WTC11 (cell line): Measurements from ENCODE around the gene TDRD1. TPM values are rescaled to one million over a fixed set of nuclear protein-coding genes. Genes with fewer than 3 reads are reported as not detected.

Experiments used
- ATAC-seq: fragments of 200-7000 bp; cut with Tn5 transposase; 2 replicates; pipeline ENCODE4 v1.10.0; 2021; ENCODE audit warnings: mild to moderate bottlenecking, moderate library complexity
- CTCF ChIA-PET: fragments of 300-600 bp; sonication (Branson Sonifier 250); formaldehyde crosslinking; loops from one replicate; lab custom pipeline; 2021; ENCODE audit warnings: antibody characterized with exemption; lab: Charles Lee
- POLR2A ChIA-PET: fragments of 350-600 bp; sonication (Branson Sonifier 250); formaldehyde crosslinking; loops from one replicate; lab custom pipeline; 2021; ENCODE audit warnings: antibody characterized with exemption; lab: Charles Lee
- DNase-seq: peaks from one replicate; pipeline ENCODE4 v3.0.0; 2021; ENCODE audit warnings: low spot score
- H3K27ac Mint-ChIP-seq: 2 replicates; pipeline ENCODE4 v1.8.0; 2021; ENCODE audit warnings: mixed read lengths
- H3K27me3 Mint-ChIP-seq: 2 replicates; pipeline ENCODE4 v1.8.0; 2021; ENCODE audit warnings: low read depth, mild to moderate bottlenecking, moderate library complexity, mixed read lengths
- H3K36me3 Mint-ChIP-seq: 2 replicates; pipeline ENCODE4 v1.8.0; 2021; ENCODE audit warnings: mixed read lengths
- H3K4me1 Mint-ChIP-seq: 2 replicates; pipeline ENCODE4 v1.8.0; 2022; ENCODE audit warnings: mixed read lengths
- H3K4me3 Mint-ChIP-seq: 2 replicates; pipeline ENCODE4 v1.8.0; 2021; ENCODE audit warnings: mild to moderate bottlenecking, moderate library complexity, mixed read lengths
- H3K9me3 Mint-ChIP-seq: 2 replicates; pipeline ENCODE4 v1.8.0; 2021; ENCODE audit warnings: mixed read lengths
- ATF1 ChIP-seq: sonication (generic); formaldehyde crosslinking; IDR thresholded peaks from 2 replicates; pipeline ENCODE4 v1.8.1; 2023; ENCODE audit warnings: mild to moderate bottlenecking, moderate library complexity, missing genetic modification reagents
- CREB1 ChIP-seq: sonication (generic); formaldehyde crosslinking; IDR thresholded peaks from 2 replicates; pipeline ENCODE4 v1.8.0; 2023; ENCODE audit warnings: mild to moderate bottlenecking, missing genetic modification reagents
- ELF4 ChIP-seq: sonication (generic); formaldehyde crosslinking; IDR thresholded peaks from 2 replicates; pipeline ENCODE4 v1.8.1; 2022; ENCODE audit warnings: low read depth, mild to moderate bottlenecking, moderate library complexity, missing genetic modification reagents
- FOXJ3 ChIP-seq: sonication (generic); formaldehyde crosslinking; IDR thresholded peaks from 2 replicates; pipeline ENCODE4 v1.9.0; 2021; ENCODE audit warnings: missing genetic modification reagents, mild to moderate bottlenecking, borderline replicate concordance
- GTF2I ChIP-seq: fragments of 250-450 bp; sonication (Bioruptor Pico); conservative IDR thresholded peaks from 2 replicates; pipeline ENCODE4 v1.4.0; 2021; ENCODE audit warnings: mild to moderate bottlenecking
- HMGA2 ChIP-seq: fragments of 250-450 bp; sonication (Bioruptor Pico); IDR thresholded peaks from 2 replicates; pipeline ENCODE4 v1.4.0; 2021; ENCODE audit warnings: mild to moderate bottlenecking, moderate library complexity
- JAZF1 ChIP-seq: fragments of 250-450 bp; sonication (Bioruptor Pico); IDR thresholded peaks from 2 replicates; pipeline ENCODE4 v1.9.0; 2021; ENCODE audit warnings: moderate library complexity, mild to moderate bottlenecking, inconsistent platforms
- MYBL2 ChIP-seq: sonication (generic); formaldehyde crosslinking; IDR thresholded peaks from 2 replicates; pipeline ENCODE4 v1.8.1; 2023; ENCODE audit warnings: mild to moderate bottlenecking, moderate library complexity, missing genetic modification reagents
- OVOL2 ChIP-seq: fragments of 250-450 bp; sonication (Bioruptor Pico); IDR thresholded peaks from 2 replicates; pipeline ENCODE4 v1.9.0; 2021; ENCODE audit warnings: mild to moderate bottlenecking, borderline replicate concordance
- RELA ChIP-seq: sonication (generic); formaldehyde crosslinking; IDR thresholded peaks from 2 replicates; pipeline ENCODE4 v1.8.1; 2022; ENCODE audit warnings: missing genetic modification reagents, mild to moderate bottlenecking, borderline replicate concordance
- RORB ChIP-seq: fragments of 250-450 bp; sonication (Bioruptor Pico); IDR thresholded peaks from 2 replicates; pipeline ENCODE4 v1.9.0; 2021; ENCODE audit warnings: mild to moderate bottlenecking
- TEAD4 ChIP-seq: sonication (generic); formaldehyde crosslinking; IDR thresholded peaks from 2 replicates; pipeline ENCODE4 v1.8.0; 2022; ENCODE audit warnings: mild to moderate bottlenecking, missing genetic modification reagents
- ZNF232 ChIP-seq: sonication (generic); formaldehyde crosslinking; IDR thresholded peaks from 2 replicates; pipeline ENCODE4 v1.8.0; 2022; ENCODE audit warnings: mild to moderate bottlenecking, missing genetic modification reagents
- ZNF396 ChIP-seq: fragments of 250-450 bp; sonication (Bioruptor Pico); IDR thresholded peaks from 2 replicates; pipeline ENCODE4 v1.8.0; 2021; ENCODE audit warnings: mild to moderate bottlenecking, moderate library complexity, borderline replicate concordance
- total RNA-seq: library from RNA; stranded (reverse); gene quantifications from 3 replicates; pipeline ENCODE4 v1.2.3, GENCODE V29; 2021
- TF ChIP-seq, protein P1 (sequence below): sonication (generic); formaldehyde crosslinking; IDR thresholded peaks from 2 replicates; pipeline ENCODE4 v1.8.0; 2023; ENCODE audit warnings: missing genetic modification reagents, mild to moderate bottlenecking, borderline replicate concordance
- TF ChIP-seq, protein P2 (sequence below): sonication (generic); formaldehyde crosslinking; IDR thresholded peaks from 2 replicates; pipeline ENCODE4 v1.8.0; 2023; ENCODE audit warnings: mild to moderate bottlenecking, missing genetic modification reagents
- TF ChIP-seq, protein P3 (sequence below): fragments of 250-450 bp; sonication (Bioruptor Pico); IDR thresholded peaks from 2 replicates; pipeline ENCODE4 v1.9.0; 2021; ENCODE audit warnings: mild to moderate bottlenecking
- TF ChIP-seq, protein P4 (sequence below): sonication (generic); formaldehyde crosslinking; IDR thresholded peaks from 2 replicates; pipeline ENCODE4 v1.8.1; 2022; ENCODE audit warnings: low read depth, mild to moderate bottlenecking, moderate library complexity, missing genetic modification reagents, borderline replicate concordance
- TF ChIP-seq, protein P5 (sequence below): sonication (generic); formaldehyde crosslinking; IDR thresholded peaks from 2 replicates; pipeline ENCODE4 v1.8.1; 2023; ENCODE audit warnings: mild to moderate bottlenecking, missing genetic modification reagents, borderline replicate concordance
- TF ChIP-seq, protein P6 (sequence below): sonication (generic); formaldehyde crosslinking; IDR thresholded peaks from 2 replicates; pipeline ENCODE4 v1.8.1; 2022; ENCODE audit warnings: mild to moderate bottlenecking, moderate library complexity, missing genetic modification reagents

TDRD1 gene
- total RNA-seq, 1 experiment from 2014 or later = 0.70 TPM

DNA sequence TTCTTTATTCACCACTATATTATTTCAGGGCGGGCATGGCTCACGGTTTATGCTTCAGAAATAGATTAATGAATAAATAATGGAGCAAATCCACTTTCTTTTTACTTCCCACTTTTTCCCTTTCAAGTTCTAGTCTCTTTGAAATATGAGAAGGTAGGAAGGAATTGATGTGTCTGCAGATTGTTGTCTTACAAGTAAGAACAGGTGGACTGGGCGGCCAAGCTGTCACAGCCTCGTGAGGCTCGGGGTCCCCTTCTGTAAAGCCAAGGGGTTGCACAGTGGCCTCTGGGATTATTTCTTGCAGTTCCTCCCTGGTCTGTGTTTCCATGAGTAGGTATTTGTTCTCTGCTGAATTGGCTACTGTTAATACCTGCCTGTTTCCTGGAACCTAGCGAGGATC, 71.1 kb downstream of the TDRD1 start (continued):
- TF ChIP-seq JAZF1 (CRISPR knock-in tag) (no peak), HMGA2 (CRISPR knock-in tag) (no peak), GTF2I (CRISPR knock-in tag) (no peak)

DNA sequence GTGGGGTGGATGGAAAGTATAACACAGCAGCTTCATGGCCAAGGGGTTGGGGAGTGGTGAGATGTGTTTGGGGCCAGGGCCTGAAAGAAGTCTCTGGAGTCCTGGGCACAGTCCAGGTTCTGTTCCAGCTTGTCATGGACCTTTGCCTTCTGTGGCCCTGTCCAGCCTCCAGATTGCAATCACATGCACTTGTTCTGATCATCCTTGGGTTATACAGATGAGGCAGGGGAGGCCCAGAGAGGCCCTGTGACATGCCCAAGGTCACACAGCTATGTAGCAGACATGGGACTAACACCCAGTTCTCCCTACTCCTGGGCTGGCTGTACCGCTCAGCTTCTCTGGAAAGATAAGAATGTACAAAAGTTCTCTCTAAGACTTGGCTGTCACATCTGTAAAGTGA, 71.6 kb downstream of the TDRD1 start:
- no peak for DNase-seq
- no peak for TF ChIP-seq JAZF1 (CRISPR knock-in tag)
- TF ChIP-seq ZNF396 (CRISPR knock-in tag) = no peak
- no peak for TF ChIP-seq ELF4 (CRISPR knock-in tag)
- TF ChIP-seq, protein P1, sequence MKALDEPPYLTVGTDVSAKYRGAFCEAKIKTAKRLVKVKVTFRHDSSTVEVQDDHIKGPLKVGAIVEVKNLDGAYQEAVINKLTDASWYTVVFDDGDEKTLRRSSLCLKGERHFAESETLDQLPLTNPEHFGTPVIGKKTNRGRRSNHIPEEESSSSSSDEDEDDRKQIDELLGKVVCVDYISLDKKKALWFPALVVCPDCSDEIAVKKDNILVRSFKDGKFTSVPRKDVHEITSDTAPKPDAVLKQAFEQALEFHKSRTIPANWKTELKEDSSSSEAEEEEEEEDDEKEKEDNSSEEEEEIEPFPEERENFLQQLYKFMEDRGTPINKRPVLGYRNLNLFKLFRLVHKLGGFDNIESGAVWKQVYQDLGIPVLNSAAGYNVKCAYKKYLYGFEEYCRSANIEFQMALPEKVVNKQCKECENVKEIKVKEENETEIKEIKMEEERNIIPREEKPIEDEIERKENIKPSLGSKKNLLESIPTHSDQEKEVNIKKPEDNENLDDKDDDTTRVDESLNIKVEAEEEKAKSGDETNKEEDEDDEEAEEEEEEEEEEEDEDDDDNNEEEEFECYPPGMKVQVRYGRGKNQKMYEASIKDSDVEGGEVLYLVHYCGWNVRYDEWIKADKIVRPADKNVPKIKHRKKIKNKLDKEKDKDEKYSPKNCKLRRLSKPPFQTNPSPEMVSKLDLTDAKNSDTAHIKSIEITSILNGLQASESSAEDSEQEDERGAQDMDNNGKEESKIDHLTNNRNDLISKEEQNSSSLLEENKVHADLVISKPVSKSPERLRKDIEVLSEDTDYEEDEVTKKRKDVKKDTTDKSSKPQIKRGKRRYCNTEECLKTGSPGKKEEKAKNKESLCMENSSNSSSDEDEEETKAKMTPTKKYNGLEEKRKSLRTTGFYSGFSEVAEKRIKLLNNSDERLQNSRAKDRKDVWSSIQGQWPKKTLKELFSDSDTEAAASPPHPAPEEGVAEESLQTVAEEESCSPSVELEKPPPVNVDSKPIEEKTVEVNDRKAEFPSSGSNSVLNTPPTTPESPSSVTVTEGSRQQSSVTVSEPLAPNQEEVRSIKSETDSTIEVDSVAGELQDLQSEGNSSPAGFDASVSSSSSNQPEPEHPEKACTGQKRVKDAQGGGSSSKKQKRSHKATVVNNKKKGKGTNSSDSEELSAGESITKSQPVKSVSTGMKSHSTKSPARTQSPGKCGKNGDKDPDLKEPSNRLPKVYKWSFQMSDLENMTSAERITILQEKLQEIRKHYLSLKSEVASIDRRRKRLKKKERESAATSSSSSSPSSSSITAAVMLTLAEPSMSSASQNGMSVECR (CRISPR knock-in tag) = no peak
- TF ChIP-seq ATF1 = no peak
- no peak for TF ChIP-seq FOXJ3 (CRISPR knock-in tag)
- TF ChIP-seq, protein P2, sequence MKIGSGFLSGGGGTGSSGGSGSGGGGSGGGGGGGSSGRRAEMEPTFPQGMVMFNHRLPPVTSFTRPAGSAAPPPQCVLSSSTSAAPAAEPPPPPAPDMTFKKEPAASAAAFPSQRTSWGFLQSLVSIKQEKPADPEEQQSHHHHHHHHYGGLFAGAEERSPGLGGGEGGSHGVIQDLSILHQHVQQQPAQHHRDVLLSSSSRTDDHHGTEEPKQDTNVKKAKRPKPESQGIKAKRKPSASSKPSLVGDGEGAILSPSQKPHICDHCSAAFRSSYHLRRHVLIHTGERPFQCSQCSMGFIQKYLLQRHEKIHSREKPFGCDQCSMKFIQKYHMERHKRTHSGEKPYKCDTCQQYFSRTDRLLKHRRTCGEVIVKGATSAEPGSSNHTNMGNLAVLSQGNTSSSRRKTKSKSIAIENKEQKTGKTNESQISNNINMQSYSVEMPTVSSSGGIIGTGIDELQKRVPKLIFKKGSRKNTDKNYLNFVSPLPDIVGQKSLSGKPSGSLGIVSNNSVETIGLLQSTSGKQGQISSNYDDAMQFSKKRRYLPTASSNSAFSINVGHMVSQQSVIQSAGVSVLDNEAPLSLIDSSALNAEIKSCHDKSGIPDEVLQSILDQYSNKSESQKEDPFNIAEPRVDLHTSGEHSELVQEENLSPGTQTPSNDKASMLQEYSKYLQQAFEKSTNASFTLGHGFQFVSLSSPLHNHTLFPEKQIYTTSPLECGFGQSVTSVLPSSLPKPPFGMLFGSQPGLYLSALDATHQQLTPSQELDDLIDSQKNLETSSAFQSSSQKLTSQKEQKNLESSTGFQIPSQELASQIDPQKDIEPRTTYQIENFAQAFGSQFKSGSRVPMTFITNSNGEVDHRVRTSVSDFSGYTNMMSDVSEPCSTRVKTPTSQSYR (CRISPR knock-in tag) = no peak
- TF ChIP-seq OVOL2 (CRISPR knock-in tag) = no peak
- TF ChIP-seq, protein P3, sequence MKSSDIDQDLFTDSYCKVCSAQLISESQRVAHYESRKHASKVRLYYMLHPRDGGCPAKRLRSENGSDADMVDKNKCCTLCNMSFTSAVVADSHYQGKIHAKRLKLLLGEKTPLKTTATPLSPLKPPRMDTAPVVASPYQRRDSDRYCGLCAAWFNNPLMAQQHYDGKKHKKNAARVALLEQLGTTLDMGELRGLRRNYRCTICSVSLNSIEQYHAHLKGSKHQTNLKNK (CRISPR knock-in tag) = no peak
- TF ChIP-seq, protein P4, sequence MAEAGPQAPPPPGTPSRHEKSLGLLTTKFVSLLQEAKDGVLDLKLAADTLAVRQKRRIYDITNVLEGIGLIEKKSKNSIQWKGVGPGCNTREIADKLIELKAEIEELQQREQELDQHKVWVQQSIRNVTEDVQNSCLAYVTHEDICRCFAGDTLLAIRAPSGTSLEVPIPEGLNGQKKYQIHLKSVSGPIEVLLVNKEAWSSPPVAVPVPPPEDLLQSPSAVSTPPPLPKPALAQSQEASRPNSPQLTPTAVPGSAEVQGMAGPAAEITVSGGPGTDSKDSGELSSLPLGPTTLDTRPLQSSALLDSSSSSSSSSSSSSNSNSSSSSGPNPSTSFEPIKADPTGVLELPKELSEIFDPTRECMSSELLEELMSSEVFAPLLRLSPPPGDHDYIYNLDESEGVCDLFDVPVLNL (CRISPR knock-in tag) = no peak
- TF ChIP-seq, all 79 proteins: peak for 0
- H3K4me1 Mint-ChIP-seq = no peaks in the 10 kb centered on the region
- POLR2A ChIA-PET = no interaction called here
- no peak overlapping the region for H3K4me3 Mint-ChIP-seq
- ATAC-seq = no peak
- H3K27me3 Mint-ChIP-seq = no peaks in the 10 kb centered on the region
- H3K9me3 Mint-ChIP-seq = peaks cover 21% of the 10 kb centered on the region
- CTCF ChIA-PET = interaction anchor here (1.0 kb wide), 1 partner anchor 54 kb away, joined by 4 read pairs; no protein-coding TSS in a partner anchor
- H3K27ac Mint-ChIP-seq = no peak overlapping the region
- H3K36me3 Mint-ChIP-seq = peaks cover 21% of the 10 kb centered on the region

DNA sequence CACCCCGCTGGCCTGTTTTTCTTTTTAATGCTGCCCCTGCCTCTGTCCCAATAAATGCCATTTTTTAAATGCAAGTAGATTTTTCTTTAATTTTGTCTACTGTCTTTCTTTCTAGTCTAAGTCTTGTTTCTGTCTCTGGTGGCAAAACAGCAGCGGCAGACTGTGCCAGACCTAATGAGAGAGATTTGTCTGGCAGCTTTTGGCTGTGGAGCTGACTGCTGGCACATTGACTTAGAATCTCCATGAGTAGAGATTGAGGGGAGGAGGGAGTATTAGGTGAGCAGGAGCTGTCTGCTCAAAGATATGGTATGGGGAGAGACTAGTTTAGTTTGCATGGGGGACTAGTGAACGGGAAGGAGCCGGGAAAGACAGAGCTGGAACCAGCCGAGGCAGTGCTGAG, 72.9 kb downstream of the TDRD1 start:
- no peak overlapping the region for H3K4me3 Mint-ChIP-seq
- H3K9me3 Mint-ChIP-seq = peaks cover 21% of the 10 kb centered on the region
- CTCF ChIA-PET = interaction anchor here (1.2 kb wide), 1 partner anchor 52 kb away, joined by 3 read pairs; no protein-coding TSS in a partner anchor
- ATAC-seq (no peak), DNase-seq (no peak)
- H3K36me3 Mint-ChIP-seq = peaks cover 21% of the 10 kb centered on the region
- no peak overlapping the region for H3K27ac Mint-ChIP-seq
- no peaks in the 10 kb centered on the region for H3K27me3 Mint-ChIP-seq
- H3K4me1 Mint-ChIP-seq = no peaks in the 10 kb centered on the region
- POLR2A ChIA-PET = interaction anchor here (0.9 kb wide), 1 partner anchor 21 kb away, joined by 3 read pairs; no protein-coding TSS in a partner anchor
- TF ChIP-seq, protein P5, sequence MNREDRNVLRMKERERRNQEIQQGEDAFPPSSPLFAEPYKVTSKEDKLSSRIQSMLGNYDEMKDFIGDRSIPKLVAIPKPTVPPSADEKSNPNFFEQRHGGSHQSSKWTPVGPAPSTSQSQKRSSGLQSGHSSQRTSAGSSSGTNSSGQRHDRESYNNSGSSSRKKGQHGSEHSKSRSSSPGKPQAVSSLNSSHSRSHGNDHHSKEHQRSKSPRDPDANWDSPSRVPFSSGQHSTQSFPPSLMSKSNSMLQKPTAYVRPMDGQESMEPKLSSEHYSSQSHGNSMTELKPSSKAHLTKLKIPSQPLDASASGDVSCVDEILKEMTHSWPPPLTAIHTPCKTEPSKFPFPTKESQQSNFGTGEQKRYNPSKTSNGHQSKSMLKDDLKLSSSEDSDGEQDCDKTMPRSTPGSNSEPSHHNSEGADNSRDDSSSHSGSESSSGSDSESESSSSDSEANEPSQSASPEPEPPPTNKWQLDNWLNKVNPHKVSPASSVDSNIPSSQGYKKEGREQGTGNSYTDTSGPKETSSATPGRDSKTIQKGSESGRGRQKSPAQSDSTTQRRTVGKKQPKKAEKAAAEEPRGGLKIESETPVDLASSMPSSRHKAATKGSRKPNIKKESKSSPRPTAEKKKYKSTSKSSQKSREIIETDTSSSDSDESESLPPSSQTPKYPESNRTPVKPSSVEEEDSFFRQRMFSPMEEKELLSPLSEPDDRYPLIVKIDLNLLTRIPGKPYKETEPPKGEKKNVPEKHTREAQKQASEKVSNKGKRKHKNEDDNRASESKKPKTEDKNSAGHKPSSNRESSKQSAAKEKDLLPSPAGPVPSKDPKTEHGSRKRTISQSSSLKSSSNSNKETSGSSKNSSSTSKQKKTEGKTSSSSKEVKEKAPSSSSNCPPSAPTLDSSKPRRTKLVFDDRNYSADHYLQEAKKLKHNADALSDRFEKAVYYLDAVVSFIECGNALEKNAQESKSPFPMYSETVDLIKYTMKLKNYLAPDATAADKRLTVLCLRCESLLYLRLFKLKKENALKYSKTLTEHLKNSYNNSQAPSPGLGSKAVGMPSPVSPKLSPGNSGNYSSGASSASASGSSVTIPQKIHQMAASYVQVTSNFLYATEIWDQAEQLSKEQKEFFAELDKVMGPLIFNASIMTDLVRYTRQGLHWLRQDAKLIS (CRISPR knock-in tag) = no peak
- TF ChIP-seq, protein P6, sequence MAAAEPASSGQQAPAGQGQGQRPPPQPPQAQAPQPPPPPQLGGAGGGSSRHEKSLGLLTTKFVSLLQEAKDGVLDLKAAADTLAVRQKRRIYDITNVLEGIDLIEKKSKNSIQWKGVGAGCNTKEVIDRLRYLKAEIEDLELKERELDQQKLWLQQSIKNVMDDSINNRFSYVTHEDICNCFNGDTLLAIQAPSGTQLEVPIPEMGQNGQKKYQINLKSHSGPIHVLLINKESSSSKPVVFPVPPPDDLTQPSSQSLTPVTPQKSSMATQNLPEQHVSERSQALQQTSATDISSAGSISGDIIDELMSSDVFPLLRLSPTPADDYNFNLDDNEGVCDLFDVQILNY (CRISPR knock-in tag) = no peak
- TF ChIP-seq ZNF232 (CRISPR knock-in tag) (no peak), JAZF1 (CRISPR knock-in tag) (no peak), CREB1 (CRISPR knock-in tag) (no peak), MYBL2 (no peak), GTF2I (CRISPR knock-in tag) (no peak), TEAD4 (CRISPR knock-in tag) (no peak), RORB (no peak), RELA (CRISPR knock-in tag) (no peak)
